ENCODE measurements around the gene JOSD1.

DNA sequence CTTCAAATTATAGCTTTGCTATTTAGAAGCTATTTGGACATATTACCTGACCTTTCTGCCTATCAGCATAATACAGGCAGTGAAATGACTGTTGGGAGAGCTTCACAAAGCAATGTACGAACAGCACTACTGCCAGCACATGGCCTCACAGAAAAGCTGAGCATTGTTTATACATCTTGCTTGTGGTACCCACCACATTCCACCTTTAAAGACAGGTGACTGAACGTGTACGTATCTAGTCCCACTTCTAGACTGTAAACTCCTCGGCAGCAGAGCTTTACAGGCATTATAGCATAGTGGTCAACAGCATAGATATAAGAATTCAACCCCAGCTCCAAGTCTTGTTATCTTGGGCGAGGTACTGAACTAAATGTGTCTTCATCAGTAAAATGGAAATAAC, 1.6 kb downstream of the JOSD1 start:
- TF ChIP-seq POLR2A (IDR thresholded peaks at IDR 0.05; ENCODE audit: low read length) (no peak), GATA1 (IDR thresholded peaks at IDR 0.05; ENCODE audit: low read depth, low read length) (no peak)

Data from erythroblast (primary cell).